ENCODE measurements around the gene PAQR9. TPM values are rescaled to one million over a fixed set of nuclear protein-coding genes. Genes with fewer than 3 reads are reported as not detected.
"Not testable (repeated sequence)": the region's sequence is repeated elsewhere in the genome, so short reads cannot be mapped to it uniquely, and the experiment has no call there.

Gene PAQR9
- polyA plus RNA-seq, 2 of the 4 experiments (the other 2 are of a cell fraction) = 3.0 to 3.1 TPM

DNA sequence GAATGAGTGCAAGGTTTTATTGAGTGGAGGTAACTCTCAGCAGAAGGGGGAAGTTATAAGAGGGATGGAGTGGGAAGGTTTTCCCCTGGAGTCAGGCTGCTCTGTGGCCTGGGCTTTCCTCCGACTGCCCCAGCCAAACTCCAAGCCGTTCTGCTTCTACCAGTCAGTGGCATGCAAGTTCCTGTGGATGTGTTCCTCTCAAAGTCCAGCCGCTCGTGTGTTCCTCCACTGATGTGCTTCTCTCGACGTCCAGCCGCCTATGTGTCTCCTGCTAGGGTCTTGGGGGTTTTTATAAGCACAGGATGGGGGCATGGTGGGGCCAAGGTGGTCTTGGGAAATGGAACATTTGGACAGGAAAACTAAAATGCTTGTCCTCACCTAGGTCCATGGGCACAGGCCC, 28.8 kb upstream of the PAQR9 start (continued):
- no peak for TF ChIP-seq ELK1 (IDR thresholded peaks at IDR 0.05; ENCODE audit: low read depth, low read length)
- no peak for TF ChIP-seq BHLHE40 (IDR thresholded peaks at IDR 0.05; ENCODE audit: low read depth, low read length)

- ATAC-seq = no peak
- no peak overlapping the region for H3K4me3 ChIP-seq
- ChIA-PET CTCF (interaction anchor here (1.0 to 13.9 kb wide), 10 partner anchors 9 to 403 kb away, joined by 3 to 264 read pairs (median 5); partner anchors contain the start of gene U2SURP), POLR2A (interaction anchor here (1.0 kb wide), 1 partner anchor 11 kb away, joined by 4 read pairs; the partner anchor contains the start of gene U2SURP)
- no peak overlapping the region for H3K4me2 ChIP-seq
- no peak for FAIRE-seq
- TF ChIP-seq PBX3 (IDR thresholded peaks at IDR 0.05) (no peak), PHF8 (IDR thresholded peaks at IDR 0.05; ENCODE audit: borderline replicate concordance, low read depth) (no peak), ELK1 (IDR thresholded peaks at IDR 0.05; ENCODE audit: low read depth, low read length) (no peak), EHF (CRISPR knock-in tag; IDR thresholded peaks at IDR 0.05) (no peak), HEYL (CRISPR knock-in tag; IDR thresholded peaks at IDR 0.05) (no peak), RCOR1 (IDR thresholded peaks at IDR 0.05; ENCODE audit: low read depth, low read length) (no peak), POLR2A (IDR thresholded peaks at IDR 0.05; ENCODE audit: low read length) (no peak)
- TF ChIP-seq, protein P1, sequence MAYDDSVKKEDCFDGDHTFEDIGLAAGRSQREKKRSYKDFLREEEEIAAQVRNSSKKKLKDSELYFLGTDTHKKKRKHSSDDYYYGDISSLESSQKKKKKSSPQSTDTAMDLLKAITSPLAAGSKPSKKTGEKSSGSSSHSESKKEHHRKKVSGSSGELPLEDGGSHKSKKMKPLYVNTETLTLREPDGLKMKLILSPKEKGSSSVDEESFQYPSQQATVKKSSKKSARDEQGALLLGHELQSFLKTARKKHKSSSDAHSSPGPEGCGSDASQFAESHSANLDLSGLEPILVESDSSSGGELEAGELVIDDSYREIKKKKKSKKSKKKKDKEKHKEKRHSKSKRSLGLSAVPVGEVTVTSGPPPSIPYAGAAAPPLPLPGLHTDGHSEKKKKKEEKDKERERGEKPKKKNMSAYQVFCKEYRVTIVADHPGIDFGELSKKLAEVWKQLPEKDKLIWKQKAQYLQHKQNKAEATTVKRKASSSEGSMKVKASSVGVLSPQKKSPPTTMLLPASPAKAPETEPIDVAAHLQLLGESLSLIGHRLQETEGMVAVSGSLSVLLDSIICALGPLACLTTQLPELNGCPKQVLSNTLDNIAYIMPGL (CRISPR knock-in tag; IDR thresholded peaks at IDR 0.05; ENCODE audit: borderline replicate concordance) = no peak
- WGBS (ENCODE audit: missing lambda C conversion rate) = 87% methylated on average over 5 of the region's 5 CpGs
- DNase-seq (ENCODE audit: low read depth in 1 of 2, low spot score in 1 of 2) = no peak
- 0 out of 3 replicates have a peak, but pooled peaks cover 4% of the 10 kb centered on the region for H3K4me1 ChIP-seq
- H3K9me3 ChIP-seq = no peaks in the 10 kb centered on the region
- no peak overlapping the region for H3K27ac ChIP-seq
Measured at GRCh38 chr3:142990721-142991120, 27.2 kb upstream of the PAQR9 start.

GRCh38 chr3:142988826-142989225, 25.4 kb upstream of the PAQR9 start:
- H3K4me1 ChIP-seq; H3K27ac ChIP-seq; H3K4me2 ChIP-seq; ATAC-seq; H3K9me3 ChIP-seq; FAIRE-seq; H3K4me3 ChIP-seq; POLR2A ChIA-PET; DNase-seq (ENCODE audit: low read depth in 1 of 2, low spot score in 1 of 2): not testable (repeated sequence)
- WGBS (ENCODE audit: missing lambda C conversion rate) = 100% methylated on average over 2 of the region's 3 CpGs
- CTCF ChIA-PET = interaction anchor here (1.1 to 13.9 kb wide), 2 partner anchors 81 to 158 kb away, joined by 3 to 264 read pairs; no protein-coding TSS in a partner anchor

- CTCF ChIA-PET = interaction anchor here (0.7 to 13.9 kb wide), 15 partner anchors 9 to 415 kb away, joined by 3 to 264 read pairs (median 5); no protein-coding TSS in a partner anchor
- ATAC-seq = not testable (repeated sequence)
Measured at GRCh38 chr3:142988221-142988620, 24.7 kb upstream of the PAQR9 start.

DNA sequence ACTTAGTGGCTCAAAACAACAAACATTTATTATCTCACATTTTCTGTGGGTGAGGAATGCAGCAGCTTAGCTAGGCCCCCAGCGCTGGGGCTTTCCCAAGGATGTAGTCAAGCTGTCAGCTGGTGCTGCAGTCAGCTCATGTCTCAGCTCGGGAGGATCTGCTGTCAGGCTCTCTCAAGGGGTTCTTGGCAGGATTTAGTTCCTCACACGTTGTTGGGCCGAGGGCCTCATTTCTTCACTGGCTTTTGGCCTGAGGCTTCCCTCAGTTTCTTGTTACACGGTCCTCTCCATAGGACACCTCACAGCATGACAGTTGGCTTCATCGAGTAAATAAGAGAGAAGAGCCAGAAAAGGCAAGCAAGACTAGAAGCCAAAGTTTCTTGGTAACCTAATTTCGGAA, 24.2 kb upstream of the PAQR9 start:
- FAIRE-seq = no peak
- no peak for TF ChIP-seq HOXB5 (CRISPR knock-in tag; IDR thresholded peaks at IDR 0.05)
- TF ChIP-seq EHF (CRISPR knock-in tag; IDR thresholded peaks at IDR 0.05) = no peak
- TF ChIP-seq MAZ (IDR thresholded peaks at IDR 0.05; ENCODE audit: borderline replicate concordance, low read depth, low read length) = no peak
- no peak for TF ChIP-seq NPAS2 (CRISPR knock-in tag; IDR thresholded peaks at IDR 0.05; ENCODE audit: borderline replicate concordance)
- no peak for TF ChIP-seq POLR2A (IDR thresholded peaks at IDR 0.05; ENCODE audit: low read length)
- TF ChIP-seq KDM1A (IDR thresholded peaks at IDR 0.05; ENCODE audit: low read depth) = no peak
- no peak for TF ChIP-seq HEYL (CRISPR knock-in tag; IDR thresholded peaks at IDR 0.05)
- TF ChIP-seq E2F6 (IDR thresholded peaks at IDR 0.05; ENCODE audit: borderline replicate concordance, low read depth) = no peak
- no peak for TF ChIP-seq MYC (IDR thresholded peaks at IDR 0.05; ENCODE audit: borderline replicate concordance, low read length)
- TF ChIP-seq CBX8 (IDR thresholded peaks at IDR 0.05) = no peak
- Histone ChIP-seq H3K4me1 (no peaks in the 10 kb centered on the region), H3K4me2 (no peak overlapping the region), H3K27ac (no peak overlapping the region), H3K4me3 (no peak overlapping the region), H3K9me3 (no peaks in the 10 kb centered on the region)
- ChIA-PET POLR2A (no interaction called here), CTCF (interaction anchor here (0.6 to 13.9 kb wide), 22 partner anchors 8 to 415 kb away, joined by 3 to 264 read pairs (median 4); no protein-coding TSS in a partner anchor)
- 25% methylated on average over 7 of the region's 7 CpGs for WGBS (ENCODE audit: missing lambda C conversion rate)
- DNase-seq (ENCODE audit: low read depth in 1 of 2, low spot score in 1 of 2) = no peak
- peak; percentile 19 to 51; a peak in 4 of 6 replicates for ATAC-seq

More at GRCh38 chr3:142988221-142988620, 24.7 kb upstream of the PAQR9 start:
- 66% methylated on average over 2 of the region's 2 CpGs for WGBS (ENCODE audit: missing lambda C conversion rate)
- H3K9me3 ChIP-seq; H3K4me2 ChIP-seq; H3K4me3 ChIP-seq; FAIRE-seq; POLR2A ChIA-PET; DNase-seq (ENCODE audit: low read depth in 1 of 2, low spot score in 1 of 2); H3K4me1 ChIP-seq; H3K27ac ChIP-seq: not testable (repeated sequence)
